ENCODE results near the gene RUNX1. TPM values are rescaled to one million over a fixed set of nuclear protein-coding genes. Genes with fewer than 3 reads are reported as not detected.

The RUNX1 gene
- total and polyA plus RNA-seq, 10 of the 15 experiments (the other 5 are each of a cell fraction or from before 2014, with no cell fraction given), result 0.90 to 15.2 (median 4.1) TPM

DNA sequence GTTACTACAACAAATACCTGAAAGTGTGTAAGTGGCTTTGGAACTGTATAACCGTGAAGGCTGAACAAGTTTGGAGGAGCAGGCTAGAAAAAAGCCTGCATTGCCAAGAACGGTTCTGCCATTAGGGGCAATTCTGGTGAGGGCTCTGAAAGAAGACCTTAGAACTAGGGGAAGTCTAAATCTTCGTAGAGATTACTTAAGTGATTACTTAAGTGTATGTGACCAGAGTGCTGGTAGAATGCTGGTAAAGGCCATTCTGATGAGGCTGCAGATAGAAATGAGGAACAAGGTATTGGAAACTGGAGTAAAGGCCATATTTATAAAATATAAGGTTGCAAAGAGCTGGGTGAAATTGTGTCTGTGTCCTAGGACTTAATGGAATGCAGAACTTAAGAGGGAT is 222.3 kb downstream of the RUNX1 start (continued):
- no peak for TF ChIP-seq ELK1 (IDR thresholded peaks at IDR 0.05; ENCODE audit: low read depth, low read length)
- TF ChIP-seq RCOR1 (conservative IDR thresholded peaks at IDR 0.05; ENCODE audit: low read depth, low read length), result no peak

DNA sequence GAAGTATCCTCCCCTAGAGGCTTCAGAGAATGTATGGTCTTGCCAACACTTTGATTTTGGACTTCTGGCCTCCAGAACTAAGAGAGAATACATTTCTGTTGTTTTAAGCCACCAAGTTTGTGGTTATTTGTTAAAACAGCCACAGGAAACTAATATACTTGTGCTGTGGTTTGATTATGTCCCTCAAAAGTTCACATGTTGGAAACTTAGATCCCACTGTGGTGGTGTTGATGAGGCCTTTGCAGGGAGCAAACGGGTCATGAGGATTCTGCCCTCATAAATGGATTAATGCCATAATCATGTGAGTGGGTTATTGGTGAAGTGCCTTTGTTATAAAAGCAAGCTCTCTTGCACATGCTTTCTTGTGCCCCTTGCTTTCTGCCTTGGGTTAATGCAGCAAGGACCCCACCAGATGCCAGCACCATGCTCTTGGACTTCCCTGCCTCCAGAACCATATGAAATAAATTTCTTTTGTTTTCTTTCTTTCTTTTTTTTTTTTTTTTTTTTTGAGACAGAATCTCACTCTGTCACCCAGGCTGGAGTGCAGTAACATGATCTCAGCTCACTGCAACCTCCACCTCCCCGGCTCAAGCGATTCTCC is 223.1 kb downstream of the RUNX1 start:
- Histone ChIP-seq H3K27me3 (replicated peaks in 1 of 2; ENCODE audit: control insufficient read depth in 2 of 2, insufficient read depth in 2 of 2, low read length in 1 of 2) (no peaks in the 10 kb centered on the region), H3K4me3 (no peak overlapping the region), H3K79me2 (ENCODE audit: control insufficient read depth, insufficient read depth, low read length) (no peaks in the 10 kb centered on the region), H3K4me2 (ENCODE audit: control insufficient read depth, insufficient read depth) (no peak overlapping the region), H3K27ac (ENCODE audit: control insufficient read depth, insufficient read depth) (no peak overlapping the region), H3K9me3 (replicated peaks; ENCODE audit: control insufficient read depth, insufficient read depth, low read length) (no peaks in the 10 kb centered on the region; the same call in 2 of the 3 replicates), H3K36me3 (ENCODE audit: control insufficient read depth in 2 of 2, insufficient read depth in 2 of 2, low read length in 1 of 2) (no peaks in the 10 kb centered on the region), H2AFZ (ENCODE audit: control insufficient read depth, low read depth, low read length) (no peak overlapping the region), H4K20me1 (ENCODE audit: control insufficient read depth, insufficient read depth) (no peaks in the 10 kb centered on the region), H3K4me1 (ENCODE audit: control insufficient read depth, insufficient read depth, low read length) (no peaks in the 10 kb centered on the region), H3K9ac (ENCODE audit: control insufficient read depth, insufficient read depth, low read length) (no peak overlapping the region)
- intact Hi-C loops (cut with micrococcal nuclease; ENCODE audit: unreplicated experiment) (no loop called here), in situ Hi-C loops (cut with MboI) (no loop called here)
- ChIA-PET POLR2A (interaction anchor here (0.7 kb wide), 1 partner anchor 322 kb away, joined by 3 read pairs; no protein-coding TSS in a partner anchor), CTCF (no interaction called here), RAD21 (ENCODE audit: unreplicated experiment) (no interaction called here), SMC1A (ENCODE audit: uncharacterized antibody, unreplicated experiment) (no interaction called here)
- no TSS peak for BruUV-seq (replicated peaks)
- WGBS (ENCODE audit: insufficient coverage, insufficient replicate concordance, low lambda C conversion rate, missing lambda C conversion rate), result 98% methylated on average over 3 of the region's 3 CpGs
- ATAC-seq (no peak), DNase-seq (ENCODE audit: low read depth, low spot score) (no peak), FAIRE-seq (no peak)
- TF ChIP-seq, protein P1, sequence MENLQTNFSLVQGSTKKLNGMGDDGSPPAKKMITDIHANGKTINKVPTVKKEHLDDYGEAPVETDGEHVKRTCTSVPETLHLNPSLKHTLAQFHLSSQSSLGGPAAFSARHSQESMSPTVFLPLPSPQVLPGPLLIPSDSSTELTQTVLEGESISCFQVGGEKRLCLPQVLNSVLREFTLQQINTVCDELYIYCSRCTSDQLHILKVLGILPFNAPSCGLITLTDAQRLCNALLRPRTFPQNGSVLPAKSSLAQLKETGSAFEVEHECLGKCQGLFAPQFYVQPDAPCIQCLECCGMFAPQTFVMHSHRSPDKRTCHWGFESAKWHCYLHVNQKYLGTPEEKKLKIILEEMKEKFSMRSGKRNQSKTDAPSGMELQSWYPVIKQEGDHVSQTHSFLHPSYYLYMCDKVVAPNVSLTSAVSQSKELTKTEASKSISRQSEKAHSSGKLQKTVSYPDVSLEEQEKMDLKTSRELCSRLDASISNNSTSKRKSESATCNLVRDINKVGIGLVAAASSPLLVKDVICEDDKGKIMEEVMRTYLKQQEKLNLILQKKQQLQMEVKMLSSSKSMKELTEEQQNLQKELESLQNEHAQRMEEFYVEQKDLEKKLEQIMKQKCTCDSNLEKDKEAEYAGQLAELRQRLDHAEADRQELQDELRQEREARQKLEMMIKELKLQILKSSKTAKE (IDR thresholded peaks at IDR 0.05; ENCODE audit: low read depth, poor library complexity, severe bottlenecking), result no peak
- TF ChIP-seq NFXL1 (IDR thresholded peaks at IDR 0.05; ENCODE audit: borderline replicate concordance) (no peak), CBX3 (IDR thresholded peaks at IDR 0.05; ENCODE audit: borderline replicate concordance, low read depth) (no peak), SIN3A (IDR thresholded peaks at IDR 0.05; ENCODE audit: low read depth, low read length) (no peak), ASH2L (IDR thresholded peaks at IDR 0.05; ENCODE audit: borderline replicate concordance, low read depth) (no peak), NR2C2 (IDR thresholded peaks at IDR 0.05; ENCODE audit: borderline replicate concordance, control insufficient read depth, insufficient read length, low read depth) (no peak), PKNOX1 (IDR thresholded peaks at IDR 0.05) (no peak), TARDBP (IDR thresholded peaks at IDR 0.05; ENCODE audit: borderline replicate concordance) (no peak), ZNF217 (IDR thresholded peaks at IDR 0.05) (no peak), WRNIP1 (IDR thresholded peaks at IDR 0.05; ENCODE audit: borderline replicate concordance, low read depth, low read length) (no peak)
- TF ChIP-seq, protein P2, sequence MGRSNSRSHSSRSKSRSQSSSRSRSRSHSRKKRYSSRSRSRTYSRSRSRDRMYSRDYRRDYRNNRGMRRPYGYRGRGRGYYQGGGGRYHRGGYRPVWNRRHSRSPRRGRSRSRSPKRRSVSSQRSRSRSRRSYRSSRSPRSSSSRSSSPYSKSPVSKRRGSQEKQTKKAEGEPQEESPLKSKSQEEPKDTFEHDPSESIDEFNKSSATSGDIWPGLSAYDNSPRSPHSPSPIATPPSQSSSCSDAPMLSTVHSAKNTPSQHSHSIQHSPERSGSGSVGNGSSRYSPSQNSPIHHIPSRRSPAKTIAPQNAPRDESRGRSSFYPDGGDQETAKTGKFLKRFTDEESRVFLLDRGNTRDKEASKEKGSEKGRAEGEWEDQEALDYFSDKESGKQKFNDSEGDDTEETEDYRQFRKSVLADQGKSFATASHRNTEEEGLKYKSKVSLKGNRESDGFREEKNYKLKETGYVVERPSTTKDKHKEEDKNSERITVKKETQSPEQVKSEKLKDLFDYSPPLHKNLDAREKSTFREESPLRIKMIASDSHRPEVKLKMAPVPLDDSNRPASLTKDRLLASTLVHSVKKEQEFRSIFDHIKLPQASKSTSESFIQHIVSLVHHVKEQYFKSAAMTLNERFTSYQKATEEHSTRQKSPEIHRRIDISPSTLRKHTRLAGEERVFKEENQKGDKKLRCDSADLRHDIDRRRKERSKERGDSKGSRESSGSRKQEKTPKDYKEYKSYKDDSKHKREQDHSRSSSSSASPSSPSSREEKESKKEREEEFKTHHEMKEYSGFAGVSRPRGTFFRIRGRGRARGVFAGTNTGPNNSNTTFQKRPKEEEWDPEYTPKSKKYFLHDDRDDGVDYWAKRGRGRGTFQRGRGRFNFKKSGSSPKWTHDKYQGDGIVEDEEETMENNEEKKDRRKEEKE (IDR thresholded peaks at IDR 0.05), result no peak
- TF ChIP-seq, protein P3, sequence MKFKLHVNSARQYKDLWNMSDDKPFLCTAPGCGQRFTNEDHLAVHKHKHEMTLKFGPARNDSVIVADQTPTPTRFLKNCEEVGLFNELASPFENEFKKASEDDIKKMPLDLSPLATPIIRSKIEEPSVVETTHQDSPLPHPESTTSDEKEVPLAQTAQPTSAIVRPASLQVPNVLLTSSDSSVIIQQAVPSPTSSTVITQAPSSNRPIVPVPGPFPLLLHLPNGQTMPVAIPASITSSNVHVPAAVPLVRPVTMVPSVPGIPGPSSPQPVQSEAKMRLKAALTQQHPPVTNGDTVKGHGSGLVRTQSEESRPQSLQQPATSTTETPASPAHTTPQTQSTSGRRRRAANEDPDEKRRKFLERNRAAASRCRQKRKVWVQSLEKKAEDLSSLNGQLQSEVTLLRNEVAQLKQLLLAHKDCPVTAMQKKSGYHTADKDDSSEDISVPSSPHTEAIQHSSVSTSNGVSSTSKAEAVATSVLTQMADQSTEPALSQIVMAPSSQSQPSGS (IDR thresholded peaks at IDR 0.05; ENCODE audit: low read length), result no peak

Measured in GM12878 (cell line).